Measurements from ENCODE around the gene SPEM1.

The SPEM1 gene

GRCh38 chr17:7441266-7441665, 21.1 kb downstream of the SPEM1 start:
- H3K4me2 ChIP-seq (ENCODE audit: low read depth, low read length, poor library complexity, severe bottlenecking), result no peak overlapping the region
- H3K9ac ChIP-seq (ENCODE audit: low read length), result no peak overlapping the region
- no peak overlapping the region for H2AFZ ChIP-seq (ENCODE audit: low read depth, low read length, severe bottlenecking)
- H3K36me3 ChIP-seq (ENCODE audit: low read length), result no peaks in the 10 kb centered on the region
- no peaks in the 10 kb centered on the region for H3K9me3 ChIP-seq (ENCODE audit: insufficient read depth, low read length)
- H3K9me2 ChIP-seq (replicated peaks; ENCODE audit: insufficient read depth, low read length), result no peaks in the 10 kb centered on the region
- no peak overlapping the region for H3K4me3 ChIP-seq (ENCODE audit: insufficient read depth, low read length, poor library complexity, severe bottlenecking)
- H3K27me3 ChIP-seq (ENCODE audit: low read length), result no peaks in the 10 kb centered on the region
- no peaks in the 10 kb centered on the region for H3K79me2 ChIP-seq (ENCODE audit: insufficient read depth, low read length)
- no peak overlapping the region for H3K27ac ChIP-seq (ENCODE audit: low read depth, low read length)
- H3F3A ChIP-seq (ENCODE audit: insufficient read depth), result no peaks in the 10 kb centered on the region
- no peaks in the 10 kb centered on the region for H4K20me1 ChIP-seq (ENCODE audit: low read depth, low read length)
- TF ChIP-seq CTCF (IDR thresholded peaks at IDR 0.05; ENCODE audit: insufficient read depth, low read length, poor library complexity, severe bottlenecking) (no peak), EZH2phosphoT487 (conservative IDR thresholded peaks at IDR 0.05; ENCODE audit: low read length) (no peak)

GRCh38 chr17:7442142-7442541, 22.0 kb downstream of the SPEM1 start:
- TF ChIP-seq CTCF (IDR thresholded peaks at IDR 0.05; ENCODE audit: insufficient read depth, low read length, poor library complexity, severe bottlenecking) (no peak), EZH2phosphoT487 (conservative IDR thresholded peaks at IDR 0.05; ENCODE audit: low read length) (no peak)
- no peak overlapping the region for H3K9ac ChIP-seq (ENCODE audit: low read length)

GRCh38 chr17:7443499-7444485, 23.7 kb downstream of the SPEM1 start:
- Histone ChIP-seq H3K9ac (ENCODE audit: low read length) (no peak overlapping the region), H2AFZ (ENCODE audit: low read depth, low read length, severe bottlenecking) (no peak overlapping the region), H3K27ac (ENCODE audit: low read depth, low read length) (no peak overlapping the region), H3K9me2 (replicated peaks; ENCODE audit: insufficient read depth, low read length) (no peaks in the 10 kb centered on the region), H3K36me3 (ENCODE audit: low read length) (no peaks in the 10 kb centered on the region), H3K79me2 (ENCODE audit: insufficient read depth, low read length) (no peaks in the 10 kb centered on the region), H3K4me3 (ENCODE audit: insufficient read depth, low read length, poor library complexity, severe bottlenecking) (no peak overlapping the region), H3K27me3 (ENCODE audit: low read length) (no peaks in the 10 kb centered on the region), H3K9me3 (ENCODE audit: insufficient read depth, low read length) (no peaks in the 10 kb centered on the region), H3F3A (ENCODE audit: insufficient read depth) (no peaks in the 10 kb centered on the region), H3K4me2 (ENCODE audit: low read depth, low read length, poor library complexity, severe bottlenecking) (no peak overlapping the region), H4K20me1 (ENCODE audit: low read depth, low read length) (no peaks in the 10 kb centered on the region)
- TF ChIP-seq CTCF (IDR thresholded peaks at IDR 0.05; ENCODE audit: insufficient read depth, low read length, poor library complexity, severe bottlenecking), result no peak
- no peak for TF ChIP-seq EZH2phosphoT487 (conservative IDR thresholded peaks at IDR 0.05; ENCODE audit: low read length)

More at GRCh38 chr17:7442142-7442541, 22.0 kb downstream of the SPEM1 start:
- Histone ChIP-seq H3F3A (ENCODE audit: insufficient read depth) (no peaks in the 10 kb centered on the region), H3K27me3 (ENCODE audit: low read length) (no peaks in the 10 kb centered on the region), H4K20me1 (ENCODE audit: low read depth, low read length) (no peaks in the 10 kb centered on the region), H3K4me2 (ENCODE audit: low read depth, low read length, poor library complexity, severe bottlenecking) (no peak overlapping the region), H3K4me3 (ENCODE audit: insufficient read depth, low read length, poor library complexity, severe bottlenecking) (no peak overlapping the region), H3K9me2 (replicated peaks; ENCODE audit: insufficient read depth, low read length) (no peaks in the 10 kb centered on the region), H3K9me3 (ENCODE audit: insufficient read depth, low read length) (no peaks in the 10 kb centered on the region), H3K27ac (ENCODE audit: low read depth, low read length) (no peak overlapping the region), H3K79me2 (ENCODE audit: insufficient read depth, low read length) (no peaks in the 10 kb centered on the region), H3K36me3 (ENCODE audit: low read length) (no peaks in the 10 kb centered on the region), H2AFZ (ENCODE audit: low read depth, low read length, severe bottlenecking) (no peak overlapping the region)
